Keratinocyte (primary cell): Measurements from ENCODE around the gene PSMA3.

Experiments
- CTCF ChIP-seq, 3 experiments: IDR thresholded peaks in 1 of 3; conservative IDR thresholded peaks in 1 of 3; optimal IDR thresholded peaks in 1 of 3; 2 replicates in 2 of 3; 3 replicates in 1 of 3; pipeline versions ENCODE3 to v1.5.1; 2011; ENCODE audit warnings: low read length in 3 of 3, mild to moderate bottlenecking in 3 of 3, moderate library complexity in 2 of 3, control low read depth in 1 of 3, inconsistent platforms in 1 of 3; ENCODE audit not compliant: insufficient read depth in 2 of 3; ENCODE audit errors: extremely low read depth in 1 of 3
- EZH2 ChIP-seq: IDR thresholded peaks from one replicate; pipeline ENCODE4 v1.6.1; 2012; ENCODE audit warnings: inconsistent platforms, mild to moderate bottlenecking, low read length, moderate library complexity

- TF ChIP-seq EZH2 (no peak), CTCF (optimal IDR thresholded peaks at IDR 0.05 in 1 of 3, IDR thresholded peaks at IDR 0.05 in 1 of 3, conservative IDR thresholded peaks at IDR 0.05 in 1 of 3; ENCODE audit: extremely low read depth in 1 of 3, insufficient read depth in 2 of 3, low read length in 3 of 3) (no peak)
Observed at GRCh38 chr14:58270628-58271027, 26.0 kb downstream of the PSMA3 start.
